8988T (cell line): Measurements from ENCODE around the gene ICAM5.
A peak's percentile ranks its signal among the peaks of the same experiment; 100 is the strongest.
"Not testable (repeated sequence)": the region's sequence is repeated elsewhere in the genome, so short reads cannot be mapped to it uniquely, and the experiment has no call there.

Experiments used
- DNase-seq: peaks from one replicate; pipeline ENCODE4 v3.0.0; 2011

Gene ICAM5

DNA sequence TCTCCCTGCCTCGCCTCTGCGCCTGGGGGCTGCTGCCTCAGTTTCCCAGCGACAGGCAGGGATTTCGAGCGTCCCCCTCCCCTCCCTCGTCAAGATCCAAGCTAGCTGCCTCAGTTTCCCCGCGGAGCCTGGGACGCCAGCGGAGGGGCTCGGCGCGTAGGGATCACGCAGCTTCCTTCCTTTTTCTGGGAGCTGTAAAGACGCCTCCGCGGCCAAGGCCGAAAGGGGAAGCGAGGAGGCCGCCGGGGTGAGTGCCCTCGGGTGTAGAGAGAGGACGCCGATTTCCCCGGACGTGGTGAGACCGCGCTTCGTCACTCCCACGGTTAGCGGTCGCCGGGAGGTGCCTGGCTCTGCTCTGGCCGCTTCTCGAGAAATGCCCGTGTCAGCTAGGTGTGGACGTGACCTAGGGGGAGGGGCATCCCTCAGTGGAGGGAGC is 19.6 kb upstream of the ICAM5 start:
- DNase-seq, result no peak

DNA sequence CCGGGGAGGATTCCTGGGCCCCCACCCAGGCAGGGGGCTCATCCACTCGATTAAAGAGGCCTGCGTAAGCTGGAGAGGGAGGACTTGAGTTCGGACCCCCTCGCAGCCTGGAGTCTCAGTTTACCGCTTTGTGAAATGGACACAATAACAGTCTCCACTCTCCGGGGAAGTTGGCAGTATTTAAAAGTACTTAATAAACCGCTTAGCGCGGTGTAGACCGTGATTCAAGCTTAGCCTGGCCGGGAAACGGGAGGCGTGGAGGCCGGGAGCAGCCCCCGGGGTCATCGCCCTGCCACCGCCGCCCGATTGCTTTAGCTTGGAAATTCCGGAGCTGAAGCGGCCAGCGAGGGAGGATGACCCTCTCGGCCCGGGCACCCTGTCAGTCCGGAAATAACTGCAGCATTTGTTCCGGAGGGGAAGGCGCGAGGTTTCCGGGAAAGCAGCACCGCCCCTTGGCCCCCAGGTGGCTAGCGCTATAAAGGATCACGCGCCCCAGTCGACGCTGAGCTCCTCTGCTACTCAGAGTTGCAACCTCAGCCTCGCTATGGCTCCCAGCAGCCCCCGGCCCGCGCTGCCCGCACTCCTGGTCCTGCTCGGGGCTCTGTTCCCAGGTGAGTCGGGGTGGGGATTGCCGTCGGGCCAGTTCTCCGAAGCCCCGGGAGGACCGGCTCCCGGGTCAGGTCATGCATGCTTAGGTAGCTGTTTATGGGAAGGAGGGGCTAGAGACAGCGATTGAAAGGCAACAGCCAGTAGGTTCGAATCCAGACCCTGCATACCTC is 18.9 kb upstream of the ICAM5 start, which contains the start of gene ICAM1:
Gene ICAM1, plus strand, starts transcription at position 505 of the 779 bp plus-strand sequence. Its CDS starts 40 bp downstream, at position 545.
- no peak for DNase-seq

DNA sequence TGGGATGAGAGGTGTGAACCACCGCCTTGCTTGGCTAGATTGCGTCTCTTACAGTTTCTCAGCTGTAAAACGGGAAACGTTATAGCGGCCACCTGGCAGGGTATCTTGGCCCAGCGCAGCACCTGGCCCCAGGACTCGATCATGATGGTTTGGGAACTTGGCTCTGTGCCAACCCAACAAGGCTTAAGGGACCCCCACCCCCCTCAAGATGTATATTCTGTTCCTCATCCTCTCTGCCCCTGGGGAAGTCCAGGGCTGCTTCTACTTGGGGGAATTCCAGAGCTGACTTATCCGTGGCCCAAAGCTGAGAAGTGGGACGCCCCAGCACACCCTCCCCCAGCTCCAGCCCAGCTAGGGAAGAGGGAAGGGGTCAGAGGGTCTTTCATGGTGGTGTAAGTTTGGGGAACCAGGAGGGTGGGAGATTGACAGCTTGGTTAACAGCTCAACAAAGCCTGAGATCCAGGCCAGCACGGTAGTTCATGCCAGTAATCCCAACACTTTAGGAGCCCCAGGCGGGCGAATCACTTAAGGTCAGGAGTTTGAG is 18.1 kb upstream of the ICAM5 start:
- no peak for DNase-seq

DNA sequence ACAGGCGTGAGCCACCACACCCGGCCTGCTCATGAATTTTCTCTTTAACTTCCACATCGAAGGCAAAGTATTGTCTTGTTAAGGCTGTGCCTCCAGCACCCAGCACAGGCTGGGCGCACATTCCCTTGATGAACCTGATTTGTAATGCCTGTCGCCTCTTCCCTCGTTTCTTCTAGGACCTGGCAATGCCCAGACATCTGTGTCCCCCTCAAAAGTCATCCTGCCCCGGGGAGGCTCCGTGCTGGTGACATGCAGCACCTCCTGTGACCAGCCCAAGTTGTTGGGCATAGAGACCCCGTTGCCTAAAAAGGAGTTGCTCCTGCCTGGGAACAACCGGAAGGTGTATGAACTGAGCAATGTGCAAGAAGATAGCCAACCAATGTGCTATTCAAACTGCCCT is 15.2 kb upstream of the ICAM5 start:
- DNase-seq, result no peak

DNA sequence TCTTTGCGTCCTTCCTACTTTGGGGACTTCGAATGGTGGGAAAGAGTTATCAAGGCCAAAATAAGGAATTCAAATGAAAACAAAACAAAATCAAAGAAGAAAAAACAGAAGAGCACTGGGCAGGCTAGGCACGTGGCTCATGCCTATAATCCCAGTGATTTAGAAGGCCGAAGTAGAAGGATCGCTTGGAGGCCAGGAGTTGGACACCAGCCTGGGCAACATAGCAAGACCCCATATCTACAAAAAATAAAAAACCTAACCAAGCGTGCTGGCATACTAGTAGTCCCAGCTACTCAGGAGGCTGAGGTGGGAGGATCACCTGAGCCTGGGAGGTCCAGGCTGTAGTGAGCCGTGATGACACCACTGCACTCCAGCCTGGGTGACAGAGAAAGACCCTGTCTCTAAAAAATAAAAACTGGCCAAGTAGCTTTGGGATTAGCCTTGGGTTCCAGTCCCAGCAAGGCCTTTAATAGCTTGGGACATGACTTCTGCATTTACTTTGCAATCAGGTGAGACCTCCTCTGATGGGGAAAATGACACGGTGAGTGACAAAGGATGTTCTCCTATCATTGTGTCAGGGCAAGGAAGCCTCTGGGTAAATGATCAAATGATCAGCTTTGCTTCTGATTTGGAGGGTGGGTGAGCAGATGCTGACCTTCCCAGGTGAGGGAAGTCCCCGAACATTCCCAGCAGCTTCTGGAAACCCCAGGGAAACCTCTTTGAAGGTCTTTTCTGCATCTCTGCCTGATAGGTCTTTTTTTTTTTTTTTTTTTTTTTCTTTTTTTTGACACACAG is 11.8 kb upstream of the ICAM5 start:
- DNase-seq, result no peak

DNA sequence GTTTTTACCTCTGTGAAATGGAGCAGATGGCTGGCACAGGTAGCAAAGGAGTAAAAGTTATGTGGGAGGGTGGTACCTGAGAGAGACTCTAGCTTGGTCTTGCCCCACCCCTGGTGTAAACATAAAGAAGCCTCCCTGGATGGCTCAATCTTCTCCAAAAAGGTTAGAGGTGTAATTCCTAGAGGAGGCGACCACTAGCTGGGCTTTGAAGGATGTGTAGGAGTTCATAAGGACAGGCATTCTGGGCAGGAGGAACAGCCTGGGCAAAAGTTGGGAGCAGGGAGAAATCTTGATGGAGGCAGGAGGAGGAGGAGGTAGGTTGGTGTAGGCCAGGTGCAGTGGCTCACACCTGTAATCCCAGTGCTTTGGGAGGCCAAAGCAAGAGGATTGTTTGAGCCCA is 10.8 kb upstream of the ICAM5 start:
- no peak for DNase-seq

DNA sequence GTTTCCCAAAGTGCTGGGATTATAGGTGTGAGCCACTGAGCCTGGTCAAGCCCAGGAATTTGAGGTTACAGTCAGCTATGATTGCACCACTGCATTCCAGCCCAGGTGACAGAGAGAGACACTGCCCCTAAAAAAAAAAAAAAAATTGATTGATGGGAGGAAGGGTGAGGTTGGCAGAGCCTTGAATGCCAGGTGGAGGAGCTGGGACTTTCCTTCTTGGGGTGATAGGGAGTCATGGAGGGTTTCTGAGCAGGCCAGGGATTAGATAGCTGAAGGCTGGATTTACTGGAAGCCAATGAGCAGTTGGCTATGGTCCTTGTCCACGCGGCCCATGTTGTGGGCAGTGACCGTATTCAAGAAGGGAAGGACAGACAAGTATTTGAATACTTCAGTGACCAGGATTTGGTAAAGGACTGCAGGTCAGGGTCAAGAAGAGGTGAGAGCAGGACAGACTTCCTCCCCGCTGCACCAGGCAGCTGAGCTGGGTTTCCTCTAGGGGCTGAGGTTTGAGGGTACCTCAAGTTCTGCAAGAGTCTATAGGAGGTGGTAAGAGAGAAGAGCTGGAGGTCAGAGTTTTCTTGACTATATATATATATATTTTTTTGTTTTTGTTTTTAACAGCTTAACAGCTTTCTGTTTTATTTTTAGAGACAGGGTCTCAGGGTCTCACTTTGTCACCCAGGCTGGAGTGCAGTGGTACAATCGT is 9.9 kb upstream of the ICAM5 start:
- DNase-seq, result no peak

DNA sequence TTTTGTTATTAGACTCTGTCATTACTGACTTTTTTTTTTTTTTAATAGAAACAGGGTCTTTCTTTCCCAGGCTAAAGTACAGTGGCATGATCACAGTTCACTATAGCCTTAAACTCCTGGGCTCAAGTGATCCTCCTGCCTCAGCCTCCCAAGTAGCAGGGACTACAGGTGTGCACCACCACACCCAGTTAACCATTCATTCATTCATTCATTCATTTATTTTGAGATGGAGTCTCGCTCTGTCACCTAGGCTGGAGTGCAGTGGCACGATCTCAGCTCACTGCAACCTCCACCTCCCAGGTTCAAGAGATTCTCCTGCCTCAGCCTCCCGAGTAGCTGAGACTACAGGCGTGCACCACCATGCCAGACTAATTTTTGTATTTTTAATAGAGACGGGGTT is 7.7 kb upstream of the ICAM5 start:
- DNase-seq, result not testable (repeated sequence)

DNA sequence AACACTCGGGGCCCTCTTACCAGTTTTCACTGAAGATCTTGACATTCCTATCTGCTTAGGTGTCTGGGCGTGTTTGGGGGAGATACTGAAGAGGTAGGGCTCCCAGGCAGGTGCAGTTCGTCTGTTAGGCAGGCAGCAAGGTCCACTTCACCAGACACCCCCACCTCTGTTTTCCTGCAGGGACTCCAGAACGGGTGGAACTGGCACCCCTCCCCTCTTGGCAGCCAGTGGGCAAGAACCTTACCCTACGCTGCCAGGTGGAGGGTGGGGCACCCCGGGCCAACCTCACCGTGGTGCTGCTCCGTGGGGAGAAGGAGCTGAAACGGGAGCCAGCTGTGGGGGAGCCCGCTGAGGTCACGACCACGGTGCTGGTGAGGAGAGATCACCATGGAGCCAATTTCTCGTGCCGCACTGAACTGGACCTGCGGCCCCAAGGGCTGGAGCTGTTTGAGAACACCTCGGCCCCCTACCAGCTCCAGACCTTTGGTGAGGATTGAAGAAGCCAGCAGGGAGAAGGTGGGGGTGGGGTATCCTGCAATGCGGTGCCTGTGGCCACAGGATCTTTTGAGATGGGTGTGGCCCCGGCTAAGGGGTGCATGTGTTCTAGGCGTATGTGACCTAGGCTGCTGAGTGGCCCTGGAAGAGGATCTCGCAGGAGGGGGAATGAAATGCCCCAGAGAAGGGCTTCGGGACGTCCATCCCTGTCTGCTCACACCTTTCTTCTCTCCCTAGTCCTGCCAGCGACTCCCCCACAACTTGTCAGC is 6.3 kb upstream of the ICAM5 start:
- no peak for DNase-seq

DNA sequence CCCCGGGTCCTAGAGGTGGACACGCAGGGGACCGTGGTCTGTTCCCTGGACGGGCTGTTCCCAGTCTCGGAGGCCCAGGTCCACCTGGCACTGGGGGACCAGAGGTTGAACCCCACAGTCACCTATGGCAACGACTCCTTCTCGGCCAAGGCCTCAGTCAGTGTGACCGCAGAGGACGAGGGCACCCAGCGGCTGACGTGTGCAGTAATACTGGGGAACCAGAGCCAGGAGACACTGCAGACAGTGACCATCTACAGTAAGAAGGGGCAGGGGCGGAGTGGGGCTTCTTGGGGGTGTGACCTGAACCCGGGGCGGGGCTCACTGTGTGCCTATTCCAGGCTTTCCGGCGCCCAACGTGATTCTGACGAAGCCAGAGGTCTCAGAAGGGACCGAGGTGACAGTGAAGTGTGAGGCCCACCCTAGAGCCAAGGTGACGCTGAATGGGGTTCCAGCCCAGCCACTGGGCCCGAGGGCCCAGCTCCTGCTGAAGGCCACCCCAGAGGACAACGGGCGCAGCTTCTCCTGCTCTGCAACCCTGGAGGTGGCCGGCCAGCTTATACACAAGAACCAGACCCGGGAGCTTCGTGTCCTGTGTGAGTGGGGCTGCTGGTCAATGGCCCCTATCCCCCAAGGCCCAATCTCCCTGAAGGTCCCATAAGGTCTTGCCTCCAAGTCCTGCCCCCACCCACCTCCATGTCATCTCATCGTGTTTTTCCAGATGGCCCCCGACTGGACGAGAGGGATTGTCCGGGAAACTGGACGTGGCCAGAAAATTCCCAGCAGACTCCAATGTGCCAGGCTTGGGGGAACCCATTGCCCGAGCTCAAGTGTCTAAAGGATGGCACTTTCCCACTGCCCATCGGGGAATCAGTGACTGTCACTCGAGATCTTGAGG is 5.4 kb upstream of the ICAM5 start:
- no peak for DNase-seq

DNA sequence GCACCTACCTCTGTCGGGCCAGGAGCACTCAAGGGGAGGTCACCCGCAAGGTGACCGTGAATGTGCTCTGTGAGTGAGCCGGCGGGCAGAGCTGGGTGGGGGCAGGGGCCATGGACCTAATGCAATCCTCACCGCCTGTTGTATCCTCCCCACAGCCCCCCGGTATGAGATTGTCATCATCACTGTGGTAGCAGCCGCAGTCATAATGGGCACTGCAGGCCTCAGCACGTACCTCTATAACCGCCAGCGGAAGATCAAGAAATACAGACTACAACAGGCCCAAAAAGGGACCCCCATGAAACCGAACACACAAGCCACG is 4.8 kb upstream of the ICAM5 start:
- no peak for DNase-seq

DNA sequence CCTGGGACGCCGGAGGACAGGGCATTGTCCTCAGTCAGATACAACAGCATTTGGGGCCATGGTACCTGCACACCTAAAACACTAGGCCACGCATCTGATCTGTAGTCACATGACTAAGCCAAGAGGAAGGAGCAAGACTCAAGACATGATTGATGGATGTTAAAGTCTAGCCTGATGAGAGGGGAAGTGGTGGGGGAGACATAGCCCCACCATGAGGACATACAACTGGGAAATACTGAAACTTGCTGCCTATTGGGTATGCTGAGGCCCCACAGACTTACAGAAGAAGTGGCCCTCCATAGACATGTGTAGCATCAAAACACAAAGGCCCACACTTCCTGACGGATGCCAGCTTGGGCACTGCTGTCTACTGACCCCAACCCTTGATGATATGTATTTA is 4.4 kb upstream of the ICAM5 start:
- no peak for DNase-seq

DNA sequence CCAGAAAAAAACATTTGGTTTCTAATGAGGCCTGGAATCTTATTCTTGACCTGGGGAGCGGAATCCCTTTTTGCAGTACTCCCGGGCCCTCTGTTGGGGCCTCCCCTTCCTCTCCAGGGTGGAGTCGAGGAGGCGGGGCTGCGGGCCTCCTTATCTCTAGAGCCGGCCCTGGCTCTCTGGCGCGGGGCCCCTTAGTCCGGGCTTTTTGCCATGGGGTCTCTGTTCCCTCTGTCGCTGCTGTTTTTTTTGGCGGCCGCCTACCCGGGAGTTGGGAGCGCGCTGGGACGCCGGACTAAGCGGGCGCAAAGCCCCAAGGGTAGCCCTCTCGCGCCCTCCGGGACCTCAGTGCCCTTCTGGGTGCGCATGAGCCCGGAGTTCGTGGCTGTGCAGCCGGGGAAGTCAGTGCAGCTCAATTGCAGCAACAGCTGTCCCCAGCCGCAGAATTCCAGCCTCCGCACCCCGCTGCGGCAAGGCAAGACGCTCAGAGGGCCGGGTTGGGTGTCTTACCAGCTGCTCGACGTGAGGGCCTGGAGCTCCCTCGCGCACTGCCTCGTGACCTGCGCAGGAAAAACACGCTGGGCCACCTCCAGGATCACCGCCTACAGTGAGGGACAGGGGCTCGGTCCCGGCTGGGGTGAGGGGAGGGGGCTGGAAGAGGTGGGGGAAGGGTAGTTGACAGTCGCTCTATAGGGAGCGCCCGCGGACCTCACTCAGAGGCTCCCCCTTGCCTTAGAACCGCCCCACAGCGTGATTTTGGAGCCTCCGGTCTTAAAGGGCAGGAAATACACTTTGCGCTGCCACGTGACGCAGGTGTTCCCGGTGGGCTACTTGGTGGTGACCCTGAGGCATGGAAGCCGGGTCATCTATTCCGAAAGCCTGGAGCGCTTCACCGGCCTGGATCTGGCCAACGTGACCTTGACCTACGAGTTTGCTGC is 2.7 kb upstream of the ICAM5 start, which contains the start of gene ICAM4:
Gene ICAM4, plus strand, starts transcription at position 153 of the 935 bp plus-strand sequence. Its CDS starts 58 bp downstream, at position 211.
- no peak for DNase-seq

DNA sequence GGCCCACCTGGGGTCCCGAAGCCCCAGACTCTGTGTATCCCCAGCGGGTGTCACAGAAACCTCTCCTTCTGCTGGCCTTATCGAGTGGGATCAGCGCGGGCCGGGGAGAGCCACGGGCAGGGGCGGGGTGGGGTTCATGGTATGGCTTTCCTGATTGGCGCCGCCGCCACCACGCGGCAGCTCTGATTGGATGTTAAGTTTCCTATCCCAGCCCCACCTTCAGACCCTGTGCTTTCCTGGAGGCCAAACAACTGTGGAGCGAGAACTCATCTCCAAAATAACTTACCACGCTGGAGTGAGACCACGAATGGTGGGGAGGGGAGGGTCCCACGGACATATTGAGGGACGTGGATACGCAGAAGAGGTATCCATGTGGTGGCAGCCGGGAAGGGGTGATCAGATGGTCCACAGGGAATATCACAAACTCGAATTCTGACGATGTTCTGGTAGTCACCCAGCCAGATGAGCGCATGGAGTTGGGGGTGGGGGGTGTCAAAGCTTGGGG is 1.0 kb upstream of the ICAM5 start:
- peak; percentile 69 for DNase-seq

DNA sequence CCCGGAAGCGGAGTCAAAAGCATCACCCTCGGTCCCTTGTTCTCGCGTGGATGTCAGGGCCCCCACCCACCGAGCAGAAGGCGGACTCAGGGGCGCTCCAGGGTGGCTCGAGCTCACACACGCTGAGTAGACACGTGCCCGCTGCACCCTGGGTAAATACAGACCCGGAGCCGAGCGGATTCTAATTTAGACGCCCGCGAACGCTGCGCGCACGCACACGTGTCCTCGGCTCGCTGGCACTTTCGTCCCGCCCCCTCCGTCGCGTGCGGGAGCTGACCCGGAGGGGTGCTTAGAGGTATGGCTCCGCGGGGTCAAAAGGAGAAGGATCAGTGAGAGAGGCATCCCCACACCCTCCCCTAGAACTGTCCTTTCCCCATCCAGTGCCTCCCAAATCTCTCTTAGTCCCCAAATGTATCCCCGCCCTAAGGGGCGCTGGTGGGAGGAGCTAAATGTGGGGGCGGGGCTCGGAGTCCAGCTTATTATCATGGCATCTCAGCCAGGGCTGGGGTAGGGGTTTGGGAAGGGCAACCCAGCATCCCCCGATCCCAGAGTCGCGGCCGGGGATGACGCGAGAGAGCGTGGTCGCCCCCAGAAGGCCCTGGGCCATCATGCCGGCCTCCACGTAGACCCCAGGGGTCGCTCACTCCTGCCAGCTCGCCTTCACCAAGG is 451 bp upstream of the ICAM5 start:
- DNase-seq, result peak; percentile 44

DNA sequence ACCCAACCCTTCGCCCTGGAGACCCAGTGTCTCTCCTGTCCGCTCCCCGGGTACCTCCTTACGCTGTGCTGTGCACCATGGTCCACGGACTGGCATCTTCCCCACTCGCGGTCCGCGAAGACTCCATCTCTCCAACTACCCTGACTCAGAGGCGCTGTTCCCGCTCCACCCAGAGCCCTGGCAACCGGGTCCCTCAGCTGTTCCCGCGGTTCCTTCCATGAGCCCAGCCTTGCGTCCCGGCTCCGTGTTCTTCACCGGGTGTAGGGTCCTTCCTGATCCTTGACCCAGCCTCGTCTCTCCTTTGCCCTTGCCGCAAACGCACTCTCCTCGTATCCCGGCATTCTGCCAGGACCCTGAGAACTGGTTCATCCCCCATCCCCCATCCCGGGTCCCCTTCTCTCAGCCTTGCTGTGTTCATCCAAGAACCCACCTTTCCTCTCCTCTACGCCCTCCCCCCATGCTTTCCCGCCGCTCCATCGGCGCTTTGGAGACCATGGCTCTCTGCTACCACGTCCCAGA is 664 bp downstream of the ICAM5 start:
- no peak for DNase-seq

DNA sequence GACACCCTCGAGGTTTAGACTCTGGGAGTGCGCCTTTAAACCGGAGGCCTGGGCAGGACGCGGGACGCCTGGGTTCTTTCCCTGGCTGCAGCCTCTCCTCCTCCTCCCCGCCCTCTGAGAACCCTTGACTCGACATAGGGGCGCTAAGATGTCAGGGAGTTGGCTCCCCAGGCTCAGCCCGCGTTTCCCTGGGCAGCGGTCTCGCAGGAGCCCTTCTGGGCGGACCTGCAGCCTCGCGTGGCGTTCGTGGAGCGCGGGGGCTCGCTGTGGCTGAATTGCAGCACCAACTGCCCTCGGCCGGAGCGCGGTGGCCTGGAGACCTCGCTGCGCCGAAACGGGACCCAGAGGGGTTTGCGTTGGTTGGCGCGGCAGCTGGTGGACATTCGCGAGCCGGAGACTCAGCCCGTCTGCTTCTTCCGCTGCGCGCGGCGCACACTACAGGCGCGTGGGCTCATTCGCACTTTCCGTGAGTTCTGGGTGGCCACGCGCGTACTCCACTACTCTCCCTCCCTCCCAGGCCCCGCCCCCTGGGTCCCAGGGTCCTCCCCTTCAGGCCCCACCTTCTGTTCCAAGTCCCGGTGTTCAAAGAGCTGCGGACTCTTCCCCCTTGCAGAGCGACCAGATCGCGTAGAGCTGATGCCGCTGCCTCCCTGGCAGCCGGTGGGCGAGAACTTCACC is 1.3 kb downstream of the ICAM5 start:
- DNase-seq, result peak; percentile 82

DNA sequence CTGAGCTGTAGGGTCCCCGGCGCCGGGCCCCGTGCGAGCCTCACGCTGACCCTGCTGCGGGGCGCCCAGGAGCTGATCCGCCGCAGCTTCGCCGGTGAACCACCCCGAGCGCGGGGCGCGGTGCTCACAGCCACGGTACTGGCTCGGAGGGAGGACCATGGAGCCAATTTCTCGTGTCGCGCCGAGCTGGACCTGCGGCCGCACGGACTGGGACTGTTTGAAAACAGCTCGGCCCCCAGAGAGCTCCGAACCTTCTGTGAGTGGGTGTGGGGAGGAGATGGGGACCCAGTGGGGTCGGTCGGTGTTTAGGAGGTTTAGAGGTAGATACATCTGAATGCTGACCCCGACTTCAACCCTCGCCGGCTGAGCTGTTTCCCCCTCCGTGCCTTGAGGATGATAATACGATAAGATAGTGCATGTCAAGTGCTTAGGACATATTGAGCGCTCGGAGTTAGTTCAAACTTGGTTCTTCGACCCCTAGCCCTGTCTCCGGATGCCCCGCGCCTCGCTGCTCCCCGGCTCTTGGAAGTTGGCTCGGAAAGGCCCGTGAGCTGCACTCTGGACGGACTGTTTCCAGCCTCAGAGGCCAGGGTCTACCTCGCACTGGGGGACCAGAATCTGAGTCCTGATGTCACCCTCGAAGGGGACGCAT is 1.9 kb downstream of the ICAM5 start:
- no peak for DNase-seq
